DND-41 (cell line): ENCODE data around the gene OR5AU1.
"Not testable (repeated sequence)": the region's sequence is repeated elsewhere in the genome, so short reads cannot be mapped to it uniquely, and the experiment has no call there.

Experiments used
- ATAC-seq: fragments of 200-7000 bp; cut with Tn5 transposase; 3 replicates; pipeline ENCODE4 v1.9.1; 2021; ENCODE audit warnings: low read depth; ENCODE audit not compliant: insufficient read depth
- DNase-seq: peaks from one replicate; pipeline ENCODE4 v3.0.0-alpha.2; 2020
- H2AFZ ChIP-seq: 2 replicates; pipeline ENCODE4 v1.6.0; 2012; ENCODE audit warnings: low read depth, low read length
- H3K27ac ChIP-seq: 2 replicates; pipeline ENCODE4 v1.5.1; 2012; ENCODE audit warnings: low read length, inconsistent platforms
- H3K27me3 ChIP-seq: fragments of 200-600 bp; sonication (generic); 2 replicates; pipeline ENCODE4 v1.6.0; 2012; ENCODE audit warnings: low read length, mild to moderate bottlenecking, inconsistent platforms; ENCODE audit not compliant: insufficient read depth, poor library complexity
- H3K36me3 ChIP-seq: 2 replicates; pipeline ENCODE4 v1.5.1; 2012; ENCODE audit warnings: low read length, inconsistent platforms; ENCODE audit not compliant: insufficient read depth
- H3K4me1 ChIP-seq: 2 replicates; pipeline ENCODE4 v1.5.1; 2012; ENCODE audit warnings: mild to moderate bottlenecking, low read length; ENCODE audit not compliant: insufficient read depth
- H3K4me2 ChIP-seq: 2 replicates; pipeline ENCODE4 v1.6.0; 2012; ENCODE audit warnings: mild to moderate bottlenecking, moderate library complexity, low read length, inconsistent platforms; ENCODE audit not compliant: insufficient read depth
- H3K4me3 ChIP-seq, 2 experiments: fragments of 200-600 bp in 1 of 2; shearing (Covaris generic) in 1 of 2; 2 replicates each; pipeline ENCODE4 v1.5.1; 2012 to 2016; ENCODE audit warnings: inconsistent platforms in 2 of 2, low read length in 2 of 2, mild to moderate bottlenecking in 2 of 2, low read depth in 1 of 2, moderate library complexity in 1 of 2
- H3K79me2 ChIP-seq: 2 replicates; pipeline ENCODE4 v1.6.0; 2012; ENCODE audit warnings: low read length, inconsistent platforms; ENCODE audit not compliant: insufficient read depth
- H3K9ac ChIP-seq: 2 replicates; pipeline ENCODE4 v1.6.0; 2012; ENCODE audit warnings: low read depth, mild to moderate bottlenecking, inconsistent platforms, low read length, moderate library complexity
- H3K9me3 ChIP-seq: 2 replicates; pipeline ENCODE4 v1.5.1; 2012; ENCODE audit warnings: low read length, moderate library complexity, mild to moderate bottlenecking, inconsistent platforms; ENCODE audit not compliant: insufficient read depth, severe bottlenecking
- H4K20me1 ChIP-seq: 2 replicates; pipeline ENCODE4 v1.6.0; 2012; ENCODE audit warnings: low read length; ENCODE audit not compliant: insufficient read depth
- EZH2 ChIP-seq: IDR thresholded peaks from 3 replicates; pipeline ENCODE4 v1.6.1; 2012; ENCODE audit warnings: borderline replicate concordance, low read depth, mild to moderate bottlenecking, moderate library complexity, low read length, inconsistent platforms; ENCODE audit not compliant: severe bottlenecking
- TF ChIP-seq, protein P1 (sequence below): IDR thresholded peaks from 2 replicates; pipeline ENCODE4 v1.5.1; 2012; ENCODE audit warnings: borderline replicate concordance, low read length, moderate library complexity, mild to moderate bottlenecking; ENCODE audit not compliant: poor library complexity, severe bottlenecking; ENCODE audit errors: extremely low read depth

OR5AU1 gene

DNA sequence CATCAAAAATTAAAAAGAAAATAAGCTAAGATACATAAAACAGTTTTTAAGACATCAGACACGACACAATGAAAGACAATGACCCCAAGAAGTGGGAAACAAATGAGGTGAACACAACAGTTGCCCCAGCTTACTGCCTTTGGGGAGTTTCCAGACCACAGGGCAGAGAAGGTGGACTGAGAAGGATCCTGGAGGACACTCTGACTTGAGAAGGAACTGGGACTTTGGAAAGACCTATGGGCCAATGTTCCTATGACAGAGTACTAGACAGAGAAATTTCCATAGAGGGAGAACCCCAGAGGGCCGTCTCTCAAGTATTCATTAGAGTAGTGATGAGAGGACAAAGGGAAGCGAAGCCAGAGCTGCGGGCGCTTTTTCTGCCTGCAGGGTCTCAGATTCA is 6.2 kb upstream of the OR5AU1 start:
- Histone ChIP-seq H3K27me3 (peaks cover 3% of the 10 kb centered on the region), H3K4me1 (no peaks in the 10 kb centered on the region), H3K4me2 (no peak overlapping the region), H3K4me3 (no peak overlapping the region), H3K36me3 (no peaks in the 10 kb centered on the region), H4K20me1 (no peaks in the 10 kb centered on the region; the same call in 1 of the 2 replicates), H3K79me2 (no peaks in the 10 kb centered on the region), H3K9me3 (no peaks in the 10 kb centered on the region), H3K9ac (no peak overlapping the region), H3K27ac (no peak overlapping the region), H2AFZ (no peak overlapping the region)
- no peak for DNase-seq
- ATAC-seq, result no peak
- TF ChIP-seq EZH2, result no peak
- TF ChIP-seq, protein P1, sequence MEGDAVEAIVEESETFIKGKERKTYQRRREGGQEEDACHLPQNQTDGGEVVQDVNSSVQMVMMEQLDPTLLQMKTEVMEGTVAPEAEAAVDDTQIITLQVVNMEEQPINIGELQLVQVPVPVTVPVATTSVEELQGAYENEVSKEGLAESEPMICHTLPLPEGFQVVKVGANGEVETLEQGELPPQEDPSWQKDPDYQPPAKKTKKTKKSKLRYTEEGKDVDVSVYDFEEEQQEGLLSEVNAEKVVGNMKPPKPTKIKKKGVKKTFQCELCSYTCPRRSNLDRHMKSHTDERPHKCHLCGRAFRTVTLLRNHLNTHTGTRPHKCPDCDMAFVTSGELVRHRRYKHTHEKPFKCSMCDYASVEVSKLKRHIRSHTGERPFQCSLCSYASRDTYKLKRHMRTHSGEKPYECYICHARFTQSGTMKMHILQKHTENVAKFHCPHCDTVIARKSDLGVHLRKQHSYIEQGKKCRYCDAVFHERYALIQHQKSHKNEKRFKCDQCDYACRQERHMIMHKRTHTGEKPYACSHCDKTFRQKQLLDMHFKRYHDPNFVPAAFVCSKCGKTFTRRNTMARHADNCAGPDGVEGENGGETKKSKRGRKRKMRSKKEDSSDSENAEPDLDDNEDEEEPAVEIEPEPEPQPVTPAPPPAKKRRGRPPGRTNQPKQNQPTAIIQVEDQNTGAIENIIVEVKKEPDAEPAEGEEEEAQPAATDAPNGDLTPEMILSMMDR, result no peak

DNA sequence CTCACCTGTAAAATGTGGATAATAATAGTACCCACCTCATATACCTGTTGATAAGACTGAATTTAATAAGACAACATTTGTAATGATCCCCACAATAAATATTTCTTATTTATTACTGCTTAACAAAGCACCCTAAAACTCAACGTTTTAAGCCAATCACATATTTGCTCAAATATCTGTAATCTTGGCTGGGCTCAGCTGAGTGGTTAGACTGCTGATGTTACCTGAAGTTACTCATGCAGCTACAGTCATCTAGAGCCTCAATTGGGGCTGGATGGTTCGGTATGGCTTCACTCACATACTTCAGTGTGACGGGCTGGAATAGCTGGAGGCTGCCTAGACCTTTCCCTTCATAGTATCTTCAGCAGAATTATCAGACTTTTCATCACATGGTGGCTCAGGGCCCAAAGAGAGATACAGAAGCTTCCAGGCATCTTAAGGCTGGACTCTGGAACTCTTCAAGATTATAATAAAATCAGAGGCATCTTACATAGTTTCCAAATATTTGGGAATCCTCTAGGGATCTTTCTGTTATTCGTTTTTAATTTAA is 4.3 kb upstream of the OR5AU1 start:
- H2AFZ ChIP-seq, result no peak overlapping the region
- no peaks in the 10 kb centered on the region; the same call in 1 of the 2 replicates for H4K20me1 ChIP-seq
- ATAC-seq (no peak), DNase-seq (no peak)
- no peaks in the 10 kb centered on the region for H3K9me3 ChIP-seq
- H3K4me3 ChIP-seq, result no peak overlapping the region
- H3K27me3 ChIP-seq, result no peaks in the 10 kb centered on the region
- no peak overlapping the region for H3K27ac ChIP-seq
- no peak for TF ChIP-seq EZH2
- TF ChIP-seq, protein P1, result no peak
- H3K36me3 ChIP-seq, result no peaks in the 10 kb centered on the region
- no peaks in the 10 kb centered on the region for H3K4me1 ChIP-seq
- no peak overlapping the region for H3K4me2 ChIP-seq
- H3K9ac ChIP-seq, result no peak overlapping the region
- H3K79me2 ChIP-seq, result no peaks in the 10 kb centered on the region

DNA sequence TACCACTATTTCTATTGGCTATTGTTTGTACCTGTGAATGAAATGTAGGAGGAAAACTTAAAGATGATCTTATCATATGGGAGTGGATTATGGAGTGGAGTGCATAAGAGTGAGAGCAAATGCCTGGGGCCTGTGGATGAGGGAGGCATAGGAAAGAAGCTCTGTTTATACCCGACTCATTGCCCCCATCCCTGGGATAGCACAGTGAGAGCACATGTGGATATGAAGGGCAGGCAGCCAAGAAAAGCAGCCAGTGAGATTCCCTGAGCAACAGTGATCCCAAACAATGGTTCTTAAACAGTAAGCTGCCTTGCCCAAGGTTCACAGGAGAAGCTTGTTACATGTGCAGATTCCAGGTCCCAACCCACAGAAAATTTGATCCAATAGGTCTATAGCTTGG is 2.3 kb upstream of the OR5AU1 start:
- H3K79me2 ChIP-seq, H3K4me1 ChIP-seq, H3K4me3 ChIP-seq, H3K9ac ChIP-seq, DNase-seq, ATAC-seq, H3K36me3 ChIP-seq, H3K4me2 ChIP-seq, H4K20me1 ChIP-seq, H3K27ac ChIP-seq, H2AFZ ChIP-seq, H3K27me3 ChIP-seq, H3K9me3 ChIP-seq: not testable (repeated sequence)

DNA sequence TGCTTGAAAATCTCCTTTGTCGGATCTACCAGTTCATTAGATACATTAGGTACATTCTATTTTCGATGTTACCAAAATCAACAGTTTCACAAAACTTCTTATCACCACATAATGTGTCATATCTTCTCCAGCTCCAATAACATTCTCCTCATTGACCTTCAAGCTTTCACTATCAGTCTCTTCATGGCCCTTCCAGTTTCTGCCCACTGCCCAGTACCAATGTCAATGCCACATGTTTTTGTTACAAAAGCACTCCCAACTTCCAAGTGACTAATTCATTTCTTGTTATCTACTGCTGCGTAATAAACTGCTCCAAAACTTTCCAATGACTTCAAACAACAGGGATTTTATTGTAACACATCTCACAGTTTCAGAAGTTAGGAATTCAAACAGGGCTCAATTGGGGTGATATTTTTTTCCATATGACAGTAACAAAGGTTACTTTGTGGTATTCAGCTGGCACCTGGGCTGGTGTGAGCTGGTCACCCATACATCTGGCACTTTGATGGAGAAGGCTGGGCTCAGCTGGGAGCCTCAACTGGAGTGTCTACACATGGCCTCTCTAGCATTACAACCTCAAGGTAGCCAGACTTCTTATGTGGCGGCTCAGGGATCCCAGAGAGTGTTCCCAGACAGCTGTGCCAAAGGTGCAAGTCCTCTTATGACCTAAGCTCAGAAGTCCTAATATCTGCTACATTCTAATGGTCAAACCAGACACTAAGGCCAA is 6.1 kb downstream of the OR5AU1 start:
- H3K9me3 ChIP-seq, result no peaks in the 10 kb centered on the region
- no peak overlapping the region for H3K4me3 ChIP-seq
- H3K27ac ChIP-seq, result no peak overlapping the region
- no peak overlapping the region for H3K9ac ChIP-seq
- H3K36me3 ChIP-seq, result no peaks in the 10 kb centered on the region
- ATAC-seq (no peak), DNase-seq (no peak)
- H3K4me1 ChIP-seq, result no peaks in the 10 kb centered on the region
- H2AFZ ChIP-seq, result no peak overlapping the region
- no peaks in the 10 kb centered on the region for H4K20me1 ChIP-seq
- H3K27me3 ChIP-seq, result peaks cover 3% of the 10 kb centered on the region
- no peak overlapping the region for H3K4me2 ChIP-seq
- TF ChIP-seq, protein P1, result no peak
- no peaks in the 10 kb centered on the region for H3K79me2 ChIP-seq
